ENCODE results near the gene B3GNT7.
A peak's percentile ranks its signal among the peaks of the same experiment; 100 is the strongest.
"Not testable (repeated sequence)": the region's sequence is repeated elsewhere in the genome, so short reads cannot be mapped to it uniquely, and the experiment has no call there.

B3GNT7 gene

GRCh38 chr2:231387904-231388724 is 7.4 kb upstream of the B3GNT7 start:
- DNase-seq, result no peak

- no peak for DNase-seq
These were observed 6.7 kb upstream of the B3GNT7 start for GRCh38 chr2:231388725-231389346.

- no peak for DNase-seq
These were observed 4.8 kb upstream of the B3GNT7 start for GRCh38 chr2:231390667-231391066.

- no peak for DNase-seq
These were observed 3.5 kb upstream of the B3GNT7 start for GRCh38 chr2:231391981-231392380.

- DNase-seq, result no peak
These were observed 2.9 kb upstream of the B3GNT7 start for GRCh38 chr2:231392431-231393148.

GRCh38 chr2:231393149-231394131 is 2.1 kb upstream of the B3GNT7 start:
- peak; percentile 41 to 69 for DNase-seq

GRCh38 chr2:231394211-231395141 is 1.0 kb upstream of the B3GNT7 start:
- DNase-seq, result peak in 1 of 2 donors; percentile 36

- DNase-seq, result no peak
These were observed 730 bp downstream of the B3GNT7 start for GRCh38 chr2:231396058-231396821.

GRCh38 chr2:231397011-231397927 is 1.8 kb downstream of the B3GNT7 start:
- DNase-seq, result no peak

GRCh38 chr2:231397928-231398294 is 2.4 kb downstream of the B3GNT7 start:
- no peak for DNase-seq

GRCh38 chr2:231398585-231398984 is 3.1 kb downstream of the B3GNT7 start:
- no peak for DNase-seq

GRCh38 chr2:231399046-231399852 is 3.7 kb downstream of the B3GNT7 start:
- no peak for DNase-seq

- DNase-seq, result no peak
These were observed 4.6 kb downstream of the B3GNT7 start for GRCh38 chr2:231399853-231400680.

GRCh38 chr2:231400681-231401080 is 5.2 kb downstream of the B3GNT7 start:
- DNase-seq, result not testable (repeated sequence)

GRCh38 chr2:231401101-231401500 is 5.6 kb downstream of the B3GNT7 start:
- not testable (repeated sequence) for DNase-seq

- not testable (repeated sequence) for DNase-seq
These were observed 8.1 kb downstream of the B3GNT7 start for GRCh38 chr2:231403421-231404182.

- DNase-seq, result not testable (repeated sequence)
These were observed 8.7 kb downstream of the B3GNT7 start for GRCh38 chr2:231404183-231404578.
